ENCODE data around the gene GNPAT.

GNPAT gene

GRCh38 chr1:231248778-231249177 is 7.8 kb downstream of the GNPAT start:
- DNase-seq: no peak

GRCh38 chr1:231252336-231252735 is 11.3 kb downstream of the GNPAT start:
- no peak for DNase-seq

- no peak for DNase-seq
Measured at GRCh38 chr1:231260351-231260750, 19.3 kb downstream of the GNPAT start.

- no peak for DNase-seq
Measured at GRCh38 chr1:231264642-231265041, 23.6 kb downstream of the GNPAT start.

- DNase-seq: no peak
Measured at GRCh38 chr1:231265379-231265778, 24.4 kb downstream of the GNPAT start.

GRCh38 chr1:231266811-231267322 is 25.9 kb downstream of the GNPAT start:
- no peak for DNase-seq

GRCh38 chr1:231272173-231272572 is 31.2 kb downstream of the GNPAT start:
- DNase-seq: no peak

- no peak for DNase-seq
Measured at GRCh38 chr1:231272880-231273279, 31.9 kb downstream of the GNPAT start.

GRCh38 chr1:231274119-231274825 is 33.3 kb downstream of the GNPAT start:
- no peak for DNase-seq

- no peak for DNase-seq
Measured at GRCh38 chr1:231278100-231278790, 37.2 kb downstream of the GNPAT start.

GRCh38 chr1:231279081-231279480 is 38.1 kb downstream of the GNPAT start:
- no peak for DNase-seq

- no peak for DNase-seq
Measured at GRCh38 chr1:231279683-231280082, 38.7 kb downstream of the GNPAT start.

GRCh38 chr1:231284441-231284840 is 43.4 kb downstream of the GNPAT start:
- DNase-seq: no peak

GRCh38 chr1:231286603-231287002 is 45.6 kb downstream of the GNPAT start:
- no peak for DNase-seq

- DNase-seq: no peak
Measured at GRCh38 chr1:231295938-231296337, 54.9 kb downstream of the GNPAT start.

GRCh38 chr1:231301990-231302389 is 61.0 kb downstream of the GNPAT start:
- DNase-seq: no peak

GRCh38 chr1:231310391-231310934 is 69.5 kb downstream of the GNPAT start:
- DNase-seq: no peak

- DNase-seq: no peak
Measured at GRCh38 chr1:231311720-231312431, 70.9 kb downstream of the GNPAT start.

GRCh38 chr1:231312432-231312788 is 71.4 kb downstream of the GNPAT start:
- no peak for DNase-seq

- no peak for DNase-seq
Measured at GRCh38 chr1:231313661-231314060, 72.6 kb downstream of the GNPAT start.

GRCh38 chr1:231315887-231316286 is 74.9 kb downstream of the GNPAT start:
- peak; percentile 52 for DNase-seq

- no peak for DNase-seq
Measured at GRCh38 chr1:231317306-231318014, 76.4 kb downstream of the GNPAT start.

GRCh38 chr1:231318015-231318355 is 77.0 kb downstream of the GNPAT start:
- no peak for DNase-seq
